Activated CD8-positive, alpha-beta memory T cell treated with anti-CD3 and anti-CD28 coated beads, Interleukin-2, amount 10 ng/mL, durations not matched to agents 7 days and 5 days (primary cell): Measurements from ENCODE around the gene CUL9. TPM values are rescaled to one million over a fixed set of nuclear protein-coding genes. Genes with fewer than 3 reads are reported as not detected.

Experiments
- ATAC-seq: fragments of 150-1000 bp; cut with Tn5 transposase; one replicate; pipeline ENCODE4 v1.10.0; 2021; ENCODE audit warnings: moderate library complexity
- CTCF ChIA-PET: fragments of 350-600 bp; sonication (Branson Sonifier 250); formaldehyde crosslinking; loops from one replicate; lab custom pipeline; 2021; ENCODE audit warnings: antibody characterized with exemption; lab: Charles Lee
- DNase-seq: peaks from one replicate; pipeline ENCODE4 v3.0.0-alpha.2; 2020
- H3K27ac Mint-ChIP-seq: one replicate; pipeline ENCODE4 v1.8.0; 2021; ENCODE audit warnings: mild to moderate bottlenecking, mixed read lengths
- H3K27me3 Mint-ChIP-seq: one replicate; pipeline ENCODE4 v1.8.0; 2021; ENCODE audit warnings: mixed read lengths
- H3K36me3 Mint-ChIP-seq: one replicate; pipeline ENCODE4 v1.8.0; 2021; ENCODE audit warnings: mild to moderate bottlenecking, mixed read lengths
- H3K4me1 Mint-ChIP-seq: one replicate; pipeline ENCODE4 v1.8.0; 2021; ENCODE audit warnings: mixed read lengths
- H3K4me3 Mint-ChIP-seq: one replicate; pipeline ENCODE4 v1.8.0; 2021; ENCODE audit warnings: mild to moderate bottlenecking, moderate library complexity, mixed read lengths
- H3K9me3 Mint-ChIP-seq: one replicate; pipeline ENCODE4 v1.8.0; 2022; ENCODE audit warnings: low read depth, mixed read lengths
- total RNA-seq, 2 experiments: library from RNA; stranded (reverse); gene quantifications; one replicate each; pipeline ENCODE4 v1.2.3, GENCODE V29; 2021

The CUL9 gene
- total RNA-seq, 2 experiments from 2014 or later = 49.9 to 71.3 TPM

DNA sequence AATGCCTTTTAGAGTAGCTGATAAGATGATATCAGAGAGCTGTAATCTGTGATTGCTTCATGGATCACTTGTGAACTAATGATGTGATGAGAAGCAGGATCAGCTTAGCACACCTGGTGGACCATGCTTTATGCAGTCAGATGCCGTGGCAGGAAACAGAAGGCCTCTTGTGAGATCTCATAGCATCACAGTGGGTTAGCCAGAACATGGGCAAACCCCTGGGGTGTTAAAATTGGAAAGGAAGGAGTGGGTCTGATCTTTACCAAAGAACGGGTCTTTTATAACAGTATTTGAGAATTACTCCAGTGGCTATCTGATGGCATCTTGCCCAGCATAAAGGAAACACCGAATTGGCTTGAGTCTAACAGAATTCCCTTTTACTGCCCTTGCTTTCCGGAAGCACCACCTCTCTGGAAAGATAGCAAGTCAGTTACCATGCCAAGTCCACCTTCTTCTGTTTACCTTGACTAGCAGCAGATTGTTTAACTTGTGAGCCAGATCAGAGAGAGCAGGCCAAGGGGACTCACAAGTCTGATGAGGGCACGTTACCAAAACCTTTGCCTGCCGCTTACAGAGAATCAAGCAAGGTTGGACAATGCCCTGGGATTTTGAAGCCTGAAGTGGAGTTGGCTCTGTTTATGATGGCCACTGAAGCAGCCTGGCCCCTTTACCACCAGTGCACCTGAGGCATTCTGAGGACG is 31.8 kb upstream of the CUL9 start:
- Mint-ChIP-seq H3K27ac (no peak overlapping the region), H3K4me1 (peaks cover 4% of the 10 kb centered on the region), H3K9me3 (no peaks in the 10 kb centered on the region), H3K4me3 (no peak overlapping the region), H3K36me3 (no peaks in the 10 kb centered on the region), H3K27me3 (peaks cover 4% of the 10 kb centered on the region)
- no peak for DNase-seq
- no peak for ATAC-seq
- CTCF ChIA-PET = interaction anchor here (1.1 kb wide), 1 partner anchor 81 kb away, joined by 3 read pairs; no protein-coding TSS in a partner anchor

DNA sequence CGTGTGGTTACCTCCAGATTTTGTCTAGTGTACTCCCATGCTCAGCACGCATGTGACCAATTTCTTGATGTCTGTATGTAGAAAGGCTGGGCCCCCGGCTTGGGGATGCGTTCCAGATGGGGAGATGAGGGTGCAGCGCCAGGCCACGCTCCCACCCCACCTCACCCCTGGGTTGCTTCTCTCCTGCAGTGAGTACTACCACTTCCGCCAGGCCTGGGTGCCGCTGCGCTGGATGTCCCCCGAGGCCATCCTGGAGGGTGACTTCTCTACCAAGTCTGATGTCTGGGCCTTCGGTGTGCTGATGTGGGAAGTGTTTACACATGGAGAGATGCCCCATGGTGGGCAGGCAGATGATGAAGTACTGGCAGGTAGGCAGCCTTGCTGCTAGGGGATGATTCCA is 22.4 kb upstream of the CUL9 start:
- no peak overlapping the region for H3K27ac Mint-ChIP-seq
- no peaks in the 10 kb centered on the region for H3K27me3 Mint-ChIP-seq
- H3K4me3 Mint-ChIP-seq = no peak overlapping the region
- H3K4me1 Mint-ChIP-seq = no peaks in the 10 kb centered on the region
- CTCF ChIA-PET = interaction anchor here (2.8 kb wide), 1 partner anchor 16 kb away, joined by 18 read pairs; no protein-coding TSS in a partner anchor
- H3K36me3 Mint-ChIP-seq = no peaks in the 10 kb centered on the region
- no peak for ATAC-seq
- no peaks in the 10 kb centered on the region for H3K9me3 Mint-ChIP-seq
- DNase-seq = no peak

DNA sequence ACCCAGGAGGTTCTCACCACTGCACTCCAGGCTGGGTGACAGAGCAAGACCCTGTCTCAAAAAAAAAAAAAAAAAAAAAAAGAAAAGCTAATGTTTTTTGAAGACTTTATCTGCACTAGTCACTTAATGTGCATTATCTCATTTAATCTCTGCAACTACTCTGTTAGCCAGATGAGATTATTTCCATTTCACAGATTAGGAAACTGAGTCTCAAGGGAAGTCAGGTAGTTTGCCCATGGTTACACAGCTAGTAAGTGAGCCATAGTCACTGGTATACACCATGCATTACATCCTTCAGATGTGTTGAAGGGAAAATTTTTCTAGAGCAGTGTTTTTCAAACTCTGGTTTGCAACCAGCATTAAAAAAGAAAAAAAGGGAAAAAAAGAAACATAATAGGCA is 18.1 kb upstream of the CUL9 start:
- ATAC-seq (no peak), DNase-seq (no peak)
- CTCF ChIA-PET = interaction anchor here (0.8 to 1.2 kb wide), 4 partner anchors 10 to 212 kb away, joined by 3 to 4 read pairs (median 4); no protein-coding TSS in a partner anchor

DNA sequence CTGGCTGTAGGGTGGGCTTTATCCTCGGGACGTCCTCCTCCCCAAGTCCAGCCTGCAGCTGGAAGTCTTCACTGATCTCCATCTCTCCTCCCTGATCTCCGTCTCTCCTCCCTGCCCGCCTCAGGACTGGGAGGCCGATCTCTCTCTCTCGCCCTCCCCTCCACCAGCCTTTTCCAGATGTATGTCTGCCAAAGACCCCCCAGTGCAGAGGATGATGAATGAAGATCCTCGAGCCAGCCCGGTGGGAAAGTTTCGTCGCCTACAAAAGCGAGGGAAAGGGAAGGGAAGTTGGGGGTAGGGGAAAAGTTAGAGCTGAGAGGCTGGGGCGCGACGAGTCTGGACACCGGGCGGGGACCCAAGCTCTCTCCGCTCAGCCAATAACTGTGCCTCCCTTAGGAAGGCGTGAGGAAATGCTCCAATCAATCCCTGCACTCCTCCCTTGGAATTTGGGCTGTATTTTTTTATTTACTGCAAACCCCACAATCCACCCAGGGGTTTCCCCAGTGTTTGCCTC is 11.5 kb upstream of the CUL9 start:
- ATAC-seq = no peak
- H3K4me1 Mint-ChIP-seq = peaks cover 34% of the 10 kb centered on the region
- H3K36me3 Mint-ChIP-seq = peaks cover 10% of the 10 kb centered on the region
- no peak for DNase-seq
- H3K27ac Mint-ChIP-seq = peak overlapping the region; percentile 92
- CTCF ChIA-PET = interaction anchor here (1.2 to 1.7 kb wide), 3 partner anchors 21 to 59 kb away, joined by 3 to 9 read pairs (median 6); partner anchors contain the start of gene DNPH1
- no peaks in the 10 kb centered on the region for H3K27me3 Mint-ChIP-seq
- H3K9me3 Mint-ChIP-seq = no peaks in the 10 kb centered on the region
- peak overlapping the region; percentile 100 for H3K4me3 Mint-ChIP-seq

More for the DNA sequence above, 18.1 kb upstream of the CUL9 start:
- no peak overlapping the region for H3K4me3 Mint-ChIP-seq
- no peaks in the 10 kb centered on the region for H3K4me1 Mint-ChIP-seq
- no peaks in the 10 kb centered on the region for H3K9me3 Mint-ChIP-seq
- H3K27ac Mint-ChIP-seq = no peak overlapping the region
- H3K27me3 Mint-ChIP-seq = no peaks in the 10 kb centered on the region
- H3K36me3 Mint-ChIP-seq = no peaks in the 10 kb centered on the region

DNA sequence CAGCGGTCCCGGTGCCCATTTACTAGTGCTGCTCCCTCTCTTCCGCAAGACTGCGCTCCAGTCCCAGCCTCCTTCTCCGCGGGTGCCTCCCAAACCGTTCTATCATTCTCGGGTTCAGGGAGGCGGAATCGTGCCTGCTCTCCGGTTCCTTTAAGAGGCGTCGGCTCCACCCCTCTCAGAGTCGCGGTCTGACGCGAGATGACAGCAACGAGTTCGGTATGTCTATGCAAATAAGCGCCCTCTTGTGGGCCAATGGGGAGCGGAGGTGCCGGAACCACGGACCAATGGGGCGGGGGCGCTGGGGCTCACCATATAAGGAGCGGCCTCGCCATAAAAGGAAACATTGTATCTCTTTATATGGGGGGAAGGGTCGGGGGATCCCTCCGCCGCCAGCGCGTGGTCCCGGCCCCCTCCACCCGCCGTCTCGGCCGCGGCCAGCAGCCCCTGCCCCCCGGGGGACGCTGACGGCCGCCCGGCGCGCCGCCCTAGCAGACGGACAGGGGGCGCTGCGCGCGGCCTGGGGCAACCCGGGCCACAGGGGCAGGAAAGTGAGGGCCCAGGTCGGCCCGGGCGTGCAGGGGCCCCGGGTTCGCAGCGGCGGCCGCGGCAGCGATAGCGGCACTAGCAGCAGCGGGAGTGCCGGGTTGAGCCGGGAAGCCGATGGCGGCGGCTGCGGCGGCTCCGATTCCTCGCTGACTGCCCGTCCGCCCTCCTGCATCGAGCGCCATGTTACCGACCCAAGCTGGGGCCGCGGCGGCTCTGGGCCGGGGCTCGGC is 10.9 kb upstream of the CUL9 start, which contains the start of gene SRF:
Gene SRF, plus strand, starts transcription at position 339 of the 776 bp plus-strand sequence. Its CDS starts 388 bp downstream, at position 727.
- no peaks in the 10 kb centered on the region for H3K9me3 Mint-ChIP-seq
- H3K4me3 Mint-ChIP-seq = peak within 1 kb of the TSS; percentile 100
- DNase-seq (peak; percentile 100), ATAC-seq (peak; percentile 74)
- H3K4me1 Mint-ChIP-seq = peaks cover 40% of the 10 kb centered on the region
- H3K27me3 Mint-ChIP-seq = no peaks in the 10 kb centered on the region
- H3K27ac Mint-ChIP-seq = peak within 1 kb of the TSS; percentile 92
- CTCF ChIA-PET = interaction anchor here (0.7 to 2.6 kb wide), 10 partner anchors 9 to 241 kb away, joined by 3 to 12 read pairs (median 4); partner anchors contain the start of genes CNPY3, CUL9, DNPH1 and PEX6
- H3K36me3 Mint-ChIP-seq = peaks cover 15% of the 10 kb centered on the region

DNA sequence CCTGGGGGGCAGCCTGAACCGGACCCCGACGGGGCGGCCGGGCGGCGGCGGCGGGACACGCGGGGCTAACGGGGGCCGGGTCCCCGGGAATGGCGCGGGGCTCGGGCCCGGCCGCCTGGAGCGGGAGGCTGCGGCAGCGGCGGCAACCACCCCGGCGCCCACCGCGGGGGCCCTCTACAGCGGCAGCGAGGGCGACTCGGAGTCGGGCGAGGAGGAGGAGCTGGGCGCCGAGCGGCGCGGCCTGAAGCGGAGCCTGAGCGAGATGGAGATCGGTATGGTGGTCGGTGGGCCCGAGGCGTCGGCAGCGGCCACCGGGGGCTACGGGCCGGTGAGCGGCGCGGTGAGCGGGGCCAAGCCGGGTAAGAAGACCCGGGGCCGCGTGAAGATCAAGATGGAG is 10.3 kb upstream of the CUL9 start:
- Mint-ChIP-seq H3K36me3 (peaks cover 20% of the 10 kb centered on the region), H3K27ac (peak overlapping the region; percentile 91), H3K4me1 (peaks cover 45% of the 10 kb centered on the region), H3K9me3 (no peaks in the 10 kb centered on the region), H3K27me3 (no peaks in the 10 kb centered on the region), H3K4me3 (peak overlapping the region; percentile 100)
- peak; percentile 51 for DNase-seq
- no peak for ATAC-seq
- CTCF ChIA-PET = interaction anchor here (0.7 to 2.6 kb wide), 10 partner anchors 9 to 242 kb away, joined by 3 to 12 read pairs (median 4); partner anchors contain the start of genes CNPY3, CUL9, DNPH1 and PEX6

DNA sequence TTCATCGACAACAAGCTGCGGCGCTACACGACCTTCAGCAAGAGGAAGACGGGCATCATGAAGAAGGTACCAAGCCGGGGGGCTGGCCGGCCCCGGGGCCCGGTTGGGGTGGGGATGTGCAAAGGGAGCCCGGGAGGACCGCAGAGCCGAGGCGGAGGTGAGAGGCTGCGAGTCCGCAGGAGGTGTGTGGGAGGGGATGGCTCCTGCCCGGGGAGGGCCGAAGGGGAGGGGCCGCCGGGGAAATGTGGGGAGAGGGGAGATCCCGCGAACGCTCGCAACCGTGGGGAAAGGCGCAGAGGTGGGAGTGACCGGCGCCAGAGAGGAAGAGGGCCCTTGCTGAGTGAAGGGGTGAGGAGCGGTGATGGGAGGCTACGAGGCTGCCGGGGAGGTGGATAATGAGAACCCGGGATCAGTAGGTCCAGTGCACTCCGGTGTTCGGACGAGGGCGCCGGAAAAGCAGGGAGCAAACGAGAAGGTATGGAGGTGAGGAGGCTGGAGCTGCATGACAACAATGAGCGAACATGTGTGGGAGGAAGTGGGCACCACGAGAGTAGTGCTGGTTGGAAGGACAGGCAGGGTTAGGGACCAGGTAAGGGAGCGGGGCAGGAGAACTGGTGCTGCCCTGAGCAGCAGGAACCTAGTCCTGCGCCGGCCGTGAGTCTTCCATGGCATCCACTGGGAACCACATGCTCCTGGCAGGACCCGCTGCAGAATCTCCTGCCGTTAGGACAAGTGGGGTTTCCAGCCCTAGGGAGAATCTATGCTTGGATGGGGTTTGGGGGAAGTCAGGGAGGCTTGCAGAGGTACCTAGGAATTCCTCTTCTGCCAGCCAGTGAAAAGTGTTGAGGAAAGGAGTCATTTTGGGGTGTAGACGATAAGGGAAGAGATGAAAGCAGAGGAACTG is 9.6 kb upstream of the CUL9 start:
- H3K4me1 Mint-ChIP-seq = peaks cover 45% of the 10 kb centered on the region
- peak overlapping the region; percentile 91 for H3K27ac Mint-ChIP-seq
- H3K4me3 Mint-ChIP-seq = peak overlapping the region; percentile 100
- CTCF ChIA-PET = interaction anchor here (0.6 to 2.6 kb wide), 10 partner anchors 8 to 242 kb away, joined by 3 to 12 read pairs (median 3); partner anchors contain the start of genes CNPY3, CUL9 and PEX6
- ATAC-seq (no peak), DNase-seq (peak; percentile 69)
- H3K27me3 Mint-ChIP-seq = no peaks in the 10 kb centered on the region
- H3K9me3 Mint-ChIP-seq = no peaks in the 10 kb centered on the region
- H3K36me3 Mint-ChIP-seq = peaks cover 22% of the 10 kb centered on the region

DNA sequence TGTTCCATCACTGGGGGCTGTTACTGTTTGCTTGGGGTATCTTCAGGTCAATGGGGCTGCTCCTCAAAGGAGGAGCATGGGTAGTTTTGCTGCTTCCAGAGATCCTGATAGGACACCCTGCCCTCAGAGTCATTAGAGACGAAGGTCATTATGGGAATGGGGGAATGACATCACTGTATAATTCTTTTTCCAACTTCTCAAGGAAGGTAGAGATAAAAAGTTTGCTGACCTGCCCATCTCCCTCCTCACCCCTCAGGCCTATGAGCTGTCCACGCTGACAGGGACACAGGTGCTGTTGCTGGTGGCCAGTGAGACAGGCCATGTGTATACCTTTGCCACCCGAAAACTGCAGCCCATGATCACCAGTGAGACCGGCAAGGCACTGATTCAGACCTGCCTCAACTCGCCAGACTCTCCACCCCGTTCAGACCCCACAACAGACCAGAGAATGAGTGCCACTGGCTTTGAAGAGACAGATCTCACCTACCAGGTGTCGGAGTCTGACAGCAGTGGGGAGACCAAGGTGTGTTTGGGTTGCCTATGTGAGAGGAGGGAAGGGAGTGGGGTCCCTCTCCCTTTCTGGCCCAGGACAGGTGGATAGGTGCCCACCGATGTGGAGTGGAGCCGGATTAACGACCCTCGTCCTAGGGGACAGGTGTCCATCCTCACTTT is 8.3 kb upstream of the CUL9 start:
- peak overlapping the region; percentile 91 for H3K27ac Mint-ChIP-seq
- peaks cover 34% of the 10 kb centered on the region for H3K36me3 Mint-ChIP-seq
- H3K4me1 Mint-ChIP-seq = peaks cover 51% of the 10 kb centered on the region
- peak overlapping the region; percentile 100 for H3K4me3 Mint-ChIP-seq
- no peak for ATAC-seq
- no peaks in the 10 kb centered on the region for H3K27me3 Mint-ChIP-seq
- CTCF ChIA-PET = interaction anchor here (1.4 to 2.6 kb wide), 7 partner anchors 8 to 194 kb away, joined by 3 to 12 read pairs (median 8); partner anchors contain the start of genes CUL9, DNPH1 and PEX6
- H3K9me3 Mint-ChIP-seq = no peaks in the 10 kb centered on the region
- peak; percentile 55 for DNase-seq

DNA sequence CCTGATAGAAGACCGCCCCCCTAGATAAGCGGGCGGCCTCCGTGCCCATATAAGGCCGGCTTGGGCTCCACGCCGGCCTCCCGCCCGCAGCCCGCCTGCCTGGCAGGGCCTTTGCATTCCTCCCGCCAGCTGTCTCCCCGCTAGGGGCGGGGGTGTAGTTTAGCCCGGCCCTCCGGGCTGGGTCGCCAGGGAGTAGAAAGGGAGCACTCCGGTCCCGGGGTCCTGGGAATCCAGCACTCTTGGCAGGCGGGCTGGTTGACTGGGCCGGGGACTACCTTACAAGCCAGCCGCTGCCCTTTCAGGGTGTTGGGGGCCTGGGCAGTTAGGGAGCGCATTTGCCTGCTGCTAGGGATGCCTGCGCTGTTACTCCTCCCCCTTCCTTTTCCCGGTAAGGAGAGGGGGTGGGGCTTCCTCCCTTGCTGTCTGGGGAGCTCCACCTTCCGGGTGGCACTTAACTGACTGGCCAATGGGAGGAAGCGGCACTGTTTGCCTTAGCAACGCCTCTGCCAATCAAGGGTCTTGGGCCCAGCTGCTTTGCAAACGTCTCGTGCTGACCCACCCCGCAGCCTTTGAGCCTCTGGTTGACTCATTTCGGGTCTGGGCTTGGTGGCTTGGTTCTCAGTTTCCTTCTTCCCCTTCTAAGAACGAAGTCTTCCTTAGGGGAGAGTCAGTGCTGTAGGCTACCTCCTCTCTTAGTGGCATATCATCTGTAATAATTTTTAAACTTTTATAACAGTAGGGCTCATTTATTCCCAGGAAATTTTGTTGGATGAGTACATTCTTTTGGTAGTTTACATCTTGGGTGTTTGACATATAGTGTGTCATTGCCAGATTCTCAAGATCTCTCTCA is 7.5 kb upstream of the CUL9 start:
- peak overlapping the region; percentile 100 for H3K4me3 Mint-ChIP-seq
- CTCF ChIA-PET = interaction anchor here (0.9 to 2.0 kb wide), 7 partner anchors 10 to 195 kb away, joined by 3 to 11 read pairs (median 4); partner anchors contain the start of genes DNPH1 and PEX6
- peaks cover 51% of the 10 kb centered on the region for H3K4me1 Mint-ChIP-seq
- H3K9me3 Mint-ChIP-seq = no peaks in the 10 kb centered on the region
- peak; percentile 100 for DNase-seq
- no peaks in the 10 kb centered on the region for H3K27me3 Mint-ChIP-seq
- ATAC-seq = peak; percentile 71
- peak overlapping the region; percentile 91 for H3K27ac Mint-ChIP-seq
- peaks cover 38% of the 10 kb centered on the region for H3K36me3 Mint-ChIP-seq

DNA sequence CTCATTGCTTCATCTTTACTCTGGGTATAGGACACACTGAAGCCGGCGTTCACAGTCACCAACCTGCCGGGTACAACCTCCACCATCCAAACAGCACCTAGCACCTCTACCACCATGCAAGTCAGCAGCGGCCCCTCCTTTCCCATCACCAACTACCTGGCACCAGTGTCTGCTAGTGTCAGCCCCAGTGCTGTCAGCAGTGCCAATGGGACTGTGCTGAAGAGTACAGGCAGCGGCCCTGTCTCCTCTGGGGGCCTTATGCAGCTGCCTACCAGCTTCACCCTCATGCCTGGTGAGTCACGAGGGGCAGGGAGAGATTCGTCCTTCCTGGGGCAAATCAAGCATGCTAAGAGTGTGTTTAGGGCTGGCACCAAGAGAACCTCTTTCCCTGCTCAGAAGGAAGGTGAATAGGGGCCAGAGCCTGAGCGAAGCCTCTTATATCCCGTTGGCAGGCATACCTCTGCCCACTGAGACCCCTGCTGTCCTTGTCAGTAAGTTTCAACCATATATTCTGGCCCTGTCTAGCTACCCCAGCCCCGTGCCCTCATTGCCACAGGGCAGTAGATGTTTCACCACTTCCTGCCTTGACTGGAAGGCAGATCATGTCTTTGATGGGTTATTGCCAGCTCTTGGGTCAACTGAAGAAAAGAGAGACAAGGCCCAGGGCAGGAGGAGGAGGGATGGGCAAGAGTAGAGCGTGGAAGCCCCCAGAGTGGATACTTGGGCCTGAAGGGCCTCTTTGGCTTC is 6.1 kb upstream of the CUL9 start:
- Mint-ChIP-seq H3K27ac (peak overlapping the region; percentile 85), H3K27me3 (no peaks in the 10 kb centered on the region), H3K4me3 (no peak overlapping the region), H3K36me3 (peaks cover 38% of the 10 kb centered on the region), H3K4me1 (peaks cover 44% of the 10 kb centered on the region), H3K9me3 (no peaks in the 10 kb centered on the region)
- no peak for ATAC-seq
- CTCF ChIA-PET = interaction anchor here (1.3 to 2.0 kb wide), 3 partner anchors 48 to 222 kb away, joined by 5 to 11 read pairs (median 8); partner anchors contain the start of gene DNPH1
- no peak for DNase-seq
